Central memory CD8-positive, alpha-beta T cell (primary cell): ENCODE measurements around the gene MED13L.

Experiments used
- ATAC-seq: fragments of 150-1000 bp; cut with Tn5 transposase; replicated peaks from 2 replicates; pipeline ENCODE4 v1.10.0; 2022; ENCODE audit warnings: mild to moderate bottlenecking, moderate FRiP score, moderate number of reproducible peaks; ENCODE audit not compliant: poor library complexity, severe bottlenecking; ENCODE audit errors: extremely low read depth
- DNase-seq, 2 donors: peaks; one replicate each; pipeline ENCODE4 v3.0.0; 2021; ENCODE audit warnings: low spot score in 2 of 2
- H3K27ac Mint-ChIP-seq: one replicate; pipeline ENCODE4 v1.8.0; 2022; ENCODE audit warnings: low read depth, mild to moderate bottlenecking, moderate library complexity, mixed read lengths
- H3K27me3 Mint-ChIP-seq: one replicate; pipeline ENCODE4 v1.8.0; 2022; ENCODE audit warnings: mixed read lengths
- H3K36me3 Mint-ChIP-seq: one replicate; pipeline ENCODE4 v1.8.0; 2022; ENCODE audit warnings: mild to moderate bottlenecking, moderate library complexity, mixed read lengths; ENCODE audit not compliant: insufficient read depth
- H3K4me1 Mint-ChIP-seq: one replicate; pipeline ENCODE4 v1.8.0; 2022; ENCODE audit warnings: mixed read lengths
- H3K4me3 Mint-ChIP-seq: one replicate; pipeline ENCODE4 v1.8.0; 2022; ENCODE audit warnings: mild to moderate bottlenecking, moderate library complexity, mixed read lengths
- H3K9me3 Mint-ChIP-seq: one replicate; pipeline ENCODE4 v1.8.0; 2022; ENCODE audit warnings: mixed read lengths

The MED13L gene

GRCh38 chr12:116155383-116155782, 122.1 kb downstream of the MED13L start:
- Mint-ChIP-seq H3K27me3 (no peaks in the 10 kb centered on the region), H3K9me3 (no peaks in the 10 kb centered on the region), H3K36me3 (peaks cover 3% of the 10 kb centered on the region), H3K27ac (no peak overlapping the region), H3K4me3 (no peak overlapping the region), H3K4me1 (peaks cover 55% of the 10 kb centered on the region)
- DNase-seq (no peak), ATAC-seq (no peak)

- Mint-ChIP-seq H3K27ac (no peak overlapping the region), H3K9me3 (no peaks in the 10 kb centered on the region), H3K36me3 (peaks cover 5% of the 10 kb centered on the region), H3K27me3 (no peaks in the 10 kb centered on the region), H3K4me3 (no peak overlapping the region), H3K4me1 (peaks cover 63% of the 10 kb centered on the region)
- no peak for DNase-seq
- ATAC-seq, result no peak
Measured at GRCh38 chr12:116153983-116154382, 123.5 kb downstream of the MED13L start.

- no peaks in the 10 kb centered on the region for H3K9me3 Mint-ChIP-seq
- DNase-seq (no peak), ATAC-seq (no peak)
- H3K4me1 Mint-ChIP-seq, result peaks cover 59% of the 10 kb centered on the region
- H3K27ac Mint-ChIP-seq, result peak overlapping the region; percentile 16
- H3K4me3 Mint-ChIP-seq, result no peak overlapping the region
- peaks cover 5% of the 10 kb centered on the region for H3K36me3 Mint-ChIP-seq
- no peaks in the 10 kb centered on the region for H3K27me3 Mint-ChIP-seq
Measured at GRCh38 chr12:116153113-116153512, 124.4 kb downstream of the MED13L start.

- peak overlapping the region; percentile 16 for H3K27ac Mint-ChIP-seq
- no peaks in the 10 kb centered on the region for H3K27me3 Mint-ChIP-seq
- ATAC-seq (peak; percentile 88), DNase-seq (no peak)
- H3K36me3 Mint-ChIP-seq, result peaks cover 4% of the 10 kb centered on the region
- H3K4me3 Mint-ChIP-seq, result no peak overlapping the region
- H3K4me1 Mint-ChIP-seq, result peaks cover 51% of the 10 kb centered on the region
- no peaks in the 10 kb centered on the region for H3K9me3 Mint-ChIP-seq
Measured at GRCh38 chr12:116152268-116152667, 125.2 kb downstream of the MED13L start.

GRCh38 chr12:116150452-116150851, 127.0 kb downstream of the MED13L start:
- DNase-seq (no peak), ATAC-seq (no peak)
- Mint-ChIP-seq H3K27me3 (no peaks in the 10 kb centered on the region), H3K4me3 (no peak overlapping the region), H3K4me1 (peaks cover 48% of the 10 kb centered on the region), H3K27ac (no peak overlapping the region), H3K9me3 (no peaks in the 10 kb centered on the region), H3K36me3 (peaks cover 4% of the 10 kb centered on the region)

- no peak overlapping the region for H3K4me3 Mint-ChIP-seq
- DNase-seq (no peak), ATAC-seq (no peak)
- H3K27ac Mint-ChIP-seq, result no peak overlapping the region
- no peaks in the 10 kb centered on the region for H3K9me3 Mint-ChIP-seq
- peaks cover 4% of the 10 kb centered on the region for H3K36me3 Mint-ChIP-seq
- H3K4me1 Mint-ChIP-seq, result peaks cover 50% of the 10 kb centered on the region
- no peaks in the 10 kb centered on the region for H3K27me3 Mint-ChIP-seq
Measured at GRCh38 chr12:116150001-116150400, 127.5 kb downstream of the MED13L start.

GRCh38 chr12:116148844-116149243, 128.6 kb downstream of the MED13L start:
- Mint-ChIP-seq H3K9me3 (no peaks in the 10 kb centered on the region), H3K4me1 (peaks cover 57% of the 10 kb centered on the region), H3K27ac (no peak overlapping the region), H3K27me3 (no peaks in the 10 kb centered on the region), H3K36me3 (peaks cover 4% of the 10 kb centered on the region), H3K4me3 (no peak overlapping the region)
- DNase-seq, result no peak
- no peak for ATAC-seq

- Mint-ChIP-seq H3K9me3 (no peaks in the 10 kb centered on the region), H3K36me3 (peaks cover 2% of the 10 kb centered on the region), H3K27ac (no peak overlapping the region), H3K4me1 (peaks cover 53% of the 10 kb centered on the region), H3K4me3 (no peak overlapping the region), H3K27me3 (no peaks in the 10 kb centered on the region)
- DNase-seq (no peak), ATAC-seq (no peak)
Measured at GRCh38 chr12:116146386-116146785, 131.1 kb downstream of the MED13L start.

- Mint-ChIP-seq H3K36me3 (peaks cover 2% of the 10 kb centered on the region), H3K4me1 (peaks cover 50% of the 10 kb centered on the region), H3K27me3 (no peaks in the 10 kb centered on the region), H3K9me3 (no peaks in the 10 kb centered on the region), H3K4me3 (no peak overlapping the region), H3K27ac (no peak overlapping the region)
- ATAC-seq (no peak), DNase-seq (no peak)
Measured at GRCh38 chr12:116145451-116145850, 132.0 kb downstream of the MED13L start.

GRCh38 chr12:116144384-116144783, 133.1 kb downstream of the MED13L start:
- Mint-ChIP-seq H3K4me1 (peaks cover 49% of the 10 kb centered on the region), H3K36me3 (no peaks in the 10 kb centered on the region), H3K9me3 (no peaks in the 10 kb centered on the region), H3K27me3 (no peaks in the 10 kb centered on the region), H3K4me3 (no peak overlapping the region), H3K27ac (peak overlapping the region; percentile 77)
- DNase-seq (no peak), ATAC-seq (no peak)

GRCh38 chr12:116143909-116144308, 133.6 kb downstream of the MED13L start:
- Mint-ChIP-seq H3K27me3 (no peaks in the 10 kb centered on the region), H3K4me3 (peak overlapping the region; percentile 0), H3K4me1 (peaks cover 44% of the 10 kb centered on the region), H3K36me3 (no peaks in the 10 kb centered on the region), H3K9me3 (no peaks in the 10 kb centered on the region), H3K27ac (peak overlapping the region; percentile 77)
- no peak for ATAC-seq
- DNase-seq, result no peak

GRCh38 chr12:116142936-116143898, 134.3 kb downstream of the MED13L start:
- Mint-ChIP-seq H3K4me1 (peaks cover 40% of the 10 kb centered on the region), H3K27me3 (no peaks in the 10 kb centered on the region), H3K4me3 (peak overlapping the region; percentile 0), H3K9me3 (no peaks in the 10 kb centered on the region), H3K36me3 (no peaks in the 10 kb centered on the region), H3K27ac (peak overlapping the region; percentile 77)
- no peak for ATAC-seq
- no peak for DNase-seq

GRCh38 chr12:116141833-116142162, 135.7 kb downstream of the MED13L start:
- Mint-ChIP-seq H3K27ac (no peak overlapping the region), H3K36me3 (no peaks in the 10 kb centered on the region), H3K9me3 (no peaks in the 10 kb centered on the region), H3K4me3 (no peak overlapping the region), H3K4me1 (peaks cover 45% of the 10 kb centered on the region), H3K27me3 (no peaks in the 10 kb centered on the region)
- no peak for DNase-seq
- no peak for ATAC-seq
